SK-N-SH treated with all-trans-retinoic acid at 6 μM for 48 hours (cell line): ENCODE results near the gene RNPEP.

Experiments
- ATAC-seq: fragments of 200-7000 bp; cut with Tn5 transposase; 3 replicates; pipeline ENCODE4 v1.9.1; 2020; ENCODE audit warnings: mild to moderate bottlenecking, moderate library complexity
- ARNTL ChIP-seq: fragments of 450-650 bp; formaldehyde crosslinking; IDR thresholded peaks from 2 replicates; pipeline ENCODE4 v1.5.0; 2020; ENCODE audit warnings: low read depth, mild to moderate bottlenecking, moderate library complexity, borderline replicate concordance
- BACH2 ChIP-seq: fragments of 250-450 bp; sonication (Bioruptor Pico); IDR thresholded peaks from 2 replicates; pipeline ENCODE4 v1.9.0; 2021; ENCODE audit warnings: mild to moderate bottlenecking, borderline replicate concordance
- CSDC2 ChIP-seq: fragments of 250-450 bp; sonication (Bioruptor Pico); IDR thresholded peaks from 2 replicates; pipeline ENCODE4 v1.5.0; 2020; ENCODE audit warnings: mild to moderate bottlenecking, moderate library complexity
- ESRRG ChIP-seq: fragments of 250-450 bp; sonication (Bioruptor Pico); IDR thresholded peaks from 2 replicates; pipeline ENCODE4 v1.6.1; 2021; ENCODE audit warnings: mild to moderate bottlenecking
- GLIS3 ChIP-seq: fragments of 250-450 bp; sonication (Bioruptor Pico); IDR thresholded peaks from 2 replicates; pipeline ENCODE4 v1.5.0; 2020; ENCODE audit warnings: mild to moderate bottlenecking, moderate library complexity
- ISL1 ChIP-seq: fragments of 250-450 bp; sonication (Bioruptor Pico); IDR thresholded peaks from 2 replicates; pipeline ENCODE4 v2.1.2; 2022; ENCODE audit warnings: mild to moderate bottlenecking, moderate library complexity
- PPARA ChIP-seq: fragments of 250-450 bp; sonication (Bioruptor Pico); IDR thresholded peaks from 2 replicates; pipeline ENCODE4 v1.5.0; 2020; ENCODE audit warnings: mild to moderate bottlenecking, borderline replicate concordance
- RARB ChIP-seq: fragments of 250-450 bp; sonication (Bioruptor Pico); IDR thresholded peaks from 2 replicates; pipeline ENCODE4 v1.8.0; 2021; ENCODE audit warnings: mild to moderate bottlenecking, moderate library complexity
- SNAI2 ChIP-seq: fragments of 250-450 bp; sonication (Bioruptor Pico); IDR thresholded peaks from 2 replicates; pipeline ENCODE4 v1.5.0; 2020; ENCODE audit warnings: mild to moderate bottlenecking, moderate library complexity
- TCF4 ChIP-seq: fragments of 250-450 bp; sonication (Bioruptor Pico); IDR thresholded peaks from 2 replicates; pipeline ENCODE4 v1.8.0; 2021; ENCODE audit warnings: mild to moderate bottlenecking, moderate library complexity, borderline replicate concordance
- TSHZ2 ChIP-seq: fragments of 250-450 bp; sonication (Bioruptor Pico); IDR thresholded peaks from 2 replicates; pipeline ENCODE4 v1.5.0; 2020; ENCODE audit warnings: mild to moderate bottlenecking, moderate library complexity
- ZC3H10 ChIP-seq: fragments of 250-450 bp; sonication (Bioruptor Pico); IDR thresholded peaks from 2 replicates; pipeline ENCODE4 v1.5.1; 2021; ENCODE audit warnings: mild to moderate bottlenecking, moderate library complexity
- ZFP3 ChIP-seq: fragments of 250-450 bp; sonication (Bioruptor Pico); IDR thresholded peaks from 2 replicates; pipeline ENCODE4 v1.5.0; 2020; ENCODE audit warnings: mild to moderate bottlenecking, moderate library complexity
- ZFP30 ChIP-seq: fragments of 450-650 bp; formaldehyde crosslinking; IDR thresholded peaks from 2 replicates; pipeline ENCODE4 v1.5.0; 2022; ENCODE audit warnings: mild to moderate bottlenecking, moderate library complexity
- ZNF70 ChIP-seq: fragments of 450-650 bp; formaldehyde crosslinking; IDR thresholded peaks from 2 replicates; pipeline ENCODE4 v1.5.0; 2020; ENCODE audit warnings: mild to moderate bottlenecking, moderate library complexity
- ZNF8 ChIP-seq: fragments of 450-650 bp; formaldehyde crosslinking; IDR thresholded peaks from 2 replicates; pipeline ENCODE4 v1.5.0; 2020; ENCODE audit warnings: mild to moderate bottlenecking, moderate library complexity
- TF ChIP-seq, protein P1 (sequence below): fragments of 250-450 bp; sonication (Bioruptor Pico); IDR thresholded peaks from 2 replicates; pipeline ENCODE4 v1.5.1; 2021; ENCODE audit warnings: mild to moderate bottlenecking, moderate library complexity
- TF ChIP-seq, protein P2 (sequence below): fragments of 250-450 bp; sonication (Bioruptor Pico); IDR thresholded peaks from 2 replicates; pipeline ENCODE4 v1.5.1; 2020; ENCODE audit warnings: low read depth, mild to moderate bottlenecking, moderate library complexity
- TF ChIP-seq, protein P3 (sequence below): fragments of 250-450 bp; sonication (Bioruptor Pico); IDR thresholded peaks from 2 replicates; pipeline ENCODE4 v1.8.0; 2020; ENCODE audit warnings: mild to moderate bottlenecking, moderate library complexity, borderline replicate concordance

RNPEP gene

GRCh38 chr1:202012544-202013478, 30.4 kb downstream of the RNPEP start:
- ATAC-seq, result no peak

DNA sequence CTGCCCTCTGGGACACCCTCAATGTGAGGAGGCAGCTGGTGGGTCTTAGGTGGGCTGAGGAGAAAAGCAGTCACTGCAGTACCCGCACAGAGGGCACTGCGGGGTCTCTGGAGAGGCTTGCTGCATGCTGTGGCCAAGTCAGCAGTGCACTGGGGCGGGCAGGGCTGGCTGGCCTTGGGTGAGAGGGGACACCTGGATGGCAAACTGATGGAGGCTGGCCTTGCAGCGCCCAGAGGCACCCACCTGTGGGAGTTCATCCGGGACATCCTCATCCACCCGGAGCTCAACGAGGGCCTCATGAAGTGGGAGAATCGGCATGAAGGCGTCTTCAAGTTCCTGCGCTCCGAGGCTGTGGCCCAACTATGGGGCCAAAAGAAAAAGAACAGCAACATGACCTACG, 31.2 kb downstream of the RNPEP start:
- TF ChIP-seq ZFP30 (CRISPR knock-in tag) (no peak), SNAI2 (CRISPR knock-in tag) (no peak), CSDC2 (CRISPR knock-in tag) (no peak)
- ATAC-seq, result no peak

More at GRCh38 chr1:202012544-202013478, 30.4 kb downstream of the RNPEP start:
- TF ChIP-seq, protein P1, sequence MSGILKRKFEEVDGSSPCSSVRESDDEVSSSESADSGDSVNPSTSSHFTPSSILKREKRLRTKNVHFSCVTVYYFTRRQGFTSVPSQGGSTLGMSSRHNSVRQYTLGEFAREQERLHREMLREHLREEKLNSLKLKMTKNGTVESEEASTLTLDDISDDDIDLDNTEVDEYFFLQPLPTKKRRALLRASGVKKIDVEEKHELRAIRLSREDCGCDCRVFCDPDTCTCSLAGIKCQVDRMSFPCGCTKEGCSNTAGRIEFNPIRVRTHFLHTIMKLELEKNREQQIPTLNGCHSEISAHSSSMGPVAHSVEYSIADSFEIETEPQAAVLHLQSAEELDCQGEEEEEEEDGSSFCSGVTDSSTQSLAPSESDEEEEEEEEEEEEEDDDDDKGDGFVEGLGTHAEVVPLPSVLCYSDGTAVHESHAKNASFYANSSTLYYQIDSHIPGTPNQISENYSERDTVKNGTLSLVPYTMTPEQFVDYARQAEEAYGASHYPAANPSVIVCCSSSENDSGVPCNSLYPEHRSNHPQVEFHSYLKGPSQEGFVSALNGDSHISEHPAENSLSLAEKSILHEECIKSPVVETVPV, result no peak

GRCh38 chr1:202014060-202014459, 31.6 kb downstream of the RNPEP start:
- no peak for TF ChIP-seq BACH2
- TF ChIP-seq PPARA (CRISPR knock-in tag), result no peak
- no peak for TF ChIP-seq ZFP3 (CRISPR knock-in tag)
- TF ChIP-seq TCF4 (CRISPR knock-in tag), result no peak
- no peak for TF ChIP-seq ARNTL
- TF ChIP-seq, protein P2, sequence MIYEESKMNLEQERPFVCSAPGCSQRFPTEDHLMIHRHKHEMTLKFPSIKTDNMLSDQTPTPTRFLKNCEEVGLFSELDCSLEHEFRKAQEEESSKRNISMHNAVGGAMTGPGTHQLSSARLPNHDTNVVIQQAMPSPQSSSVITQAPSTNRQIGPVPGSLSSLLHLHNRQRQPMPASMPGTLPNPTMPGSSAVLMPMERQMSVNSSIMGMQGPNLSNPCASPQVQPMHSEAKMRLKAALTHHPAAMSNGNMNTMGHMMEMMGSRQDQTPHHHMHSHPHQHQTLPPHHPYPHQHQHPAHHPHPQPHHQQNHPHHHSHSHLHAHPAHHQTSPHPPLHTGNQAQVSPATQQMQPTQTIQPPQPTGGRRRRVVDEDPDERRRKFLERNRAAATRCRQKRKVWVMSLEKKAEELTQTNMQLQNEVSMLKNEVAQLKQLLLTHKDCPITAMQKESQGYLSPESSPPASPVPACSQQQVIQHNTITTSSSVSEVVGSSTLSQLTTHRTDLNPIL, result no peak
- no peak for TF ChIP-seq TSHZ2 (CRISPR knock-in tag)
- no peak for TF ChIP-seq GLIS3 (CRISPR knock-in tag)
- TF ChIP-seq ESRRG (CRISPR knock-in tag), result no peak
- TF ChIP-seq ISL1 (CRISPR knock-in tag), result no peak
- TF ChIP-seq RARB (CRISPR knock-in tag), result no peak
- TF ChIP-seq, protein P1, result no peak
- no peak for TF ChIP-seq CSDC2 (CRISPR knock-in tag)
- TF ChIP-seq, protein P3, sequence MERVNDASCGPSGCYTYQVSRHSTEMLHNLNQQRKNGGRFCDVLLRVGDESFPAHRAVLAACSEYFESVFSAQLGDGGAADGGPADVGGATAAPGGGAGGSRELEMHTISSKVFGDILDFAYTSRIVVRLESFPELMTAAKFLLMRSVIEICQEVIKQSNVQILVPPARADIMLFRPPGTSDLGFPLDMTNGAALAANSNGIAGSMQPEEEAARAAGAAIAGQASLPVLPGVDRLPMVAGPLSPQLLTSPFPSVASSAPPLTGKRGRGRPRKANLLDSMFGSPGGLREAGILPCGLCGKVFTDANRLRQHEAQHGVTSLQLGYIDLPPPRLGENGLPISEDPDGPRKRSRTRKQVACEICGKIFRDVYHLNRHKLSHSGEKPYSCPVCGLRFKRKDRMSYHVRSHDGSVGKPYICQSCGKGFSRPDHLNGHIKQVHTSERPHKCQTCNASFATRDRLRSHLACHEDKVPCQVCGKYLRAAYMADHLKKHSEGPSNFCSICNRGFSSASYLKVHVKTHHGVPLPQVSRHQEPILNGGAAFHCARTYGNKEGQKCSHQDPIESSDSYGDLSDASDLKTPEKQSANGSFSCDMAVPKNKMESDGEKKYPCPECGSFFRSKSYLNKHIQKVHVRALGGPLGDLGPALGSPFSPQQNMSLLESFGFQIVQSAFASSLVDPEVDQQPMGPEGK (CRISPR knock-in tag), result no peak
- TF ChIP-seq ZNF70 (CRISPR knock-in tag), result no peak
- no peak for TF ChIP-seq ZC3H10

GRCh38 chr1:202014915-202015661, 32.6 kb downstream of the RNPEP start:
- no peak for ATAC-seq
- TF ChIP-seq CSDC2 (CRISPR knock-in tag) (no peak), ESRRG (CRISPR knock-in tag) (no peak), ISL1 (CRISPR knock-in tag) (no peak), ZFP3 (CRISPR knock-in tag) (no peak), TSHZ2 (CRISPR knock-in tag) (no peak), ZNF8 (CRISPR knock-in tag) (no peak), ZFP30 (CRISPR knock-in tag) (no peak), BACH2 (no peak)
- TF ChIP-seq, protein P1, result no peak

More at GRCh38 chr1:202014060-202014459, 31.6 kb downstream of the RNPEP start:
- ATAC-seq, result no peak
